Stimulated activated memory B cell treated with anti-CD40 and anti-IgM and Interleukin-4, amounts not matched to agents 10 μg/mL and 1 μg/mL and 100 μg/mL, for 72 hours (primary cell): ENCODE measurements around the gene AGO3.

ENCODE experiments used
- ATAC-seq: fragments of 150-1000 bp; cut with Tn5 transposase; 2 replicates; pipeline ENCODE4 v1.10.0; 2021
- H3K27ac Mint-ChIP-seq: one replicate; pipeline ENCODE4 v1.8.0; 2022; ENCODE audit warnings: mild to moderate bottlenecking, mixed read lengths
- H3K27me3 Mint-ChIP-seq: one replicate; pipeline ENCODE4 v1.8.0; 2022; ENCODE audit warnings: mixed read lengths
- H3K36me3 Mint-ChIP-seq: one replicate; pipeline ENCODE4 v1.8.0; 2022; ENCODE audit warnings: mixed read lengths
- H3K4me1 Mint-ChIP-seq: one replicate; pipeline ENCODE4 v1.8.0; 2022; ENCODE audit warnings: mixed read lengths
- H3K4me3 Mint-ChIP-seq: one replicate; pipeline ENCODE4 v1.8.0; 2022; ENCODE audit warnings: mild to moderate bottlenecking, moderate library complexity, mixed read lengths
- H3K9me3 Mint-ChIP-seq: one replicate; pipeline ENCODE4 v1.8.0; 2022; ENCODE audit warnings: mixed read lengths

Gene AGO3

GRCh38 chr1:36076979-36077573 lies 146.2 kb downstream of the AGO3 start:
- no peak overlapping the region for H3K4me3 Mint-ChIP-seq
- peaks cover 24% of the 10 kb centered on the region for H3K27me3 Mint-ChIP-seq
- ATAC-seq: no peak
- no peak overlapping the region for H3K27ac Mint-ChIP-seq
- no peaks in the 10 kb centered on the region for H3K36me3 Mint-ChIP-seq
- H3K4me1 Mint-ChIP-seq: no peaks in the 10 kb centered on the region
- H3K9me3 Mint-ChIP-seq: no peaks in the 10 kb centered on the region

GRCh38 chr1:36080236-36080635 lies 149.3 kb downstream of the AGO3 start:
- H3K4me1 Mint-ChIP-seq: no peaks in the 10 kb centered on the region
- H3K9me3 Mint-ChIP-seq: no peaks in the 10 kb centered on the region
- no peak overlapping the region for H3K4me3 Mint-ChIP-seq
- no peaks in the 10 kb centered on the region for H3K36me3 Mint-ChIP-seq
- peaks cover 38% of the 10 kb centered on the region for H3K27me3 Mint-ChIP-seq
- ATAC-seq: no peak
- no peak overlapping the region for H3K27ac Mint-ChIP-seq

- H3K4me3 Mint-ChIP-seq: no peak overlapping the region
- no peak overlapping the region for H3K27ac Mint-ChIP-seq
- no peak for ATAC-seq
- peaks cover 44% of the 10 kb centered on the region for H3K27me3 Mint-ChIP-seq
- no peaks in the 10 kb centered on the region for H3K36me3 Mint-ChIP-seq
- H3K9me3 Mint-ChIP-seq: no peaks in the 10 kb centered on the region
- H3K4me1 Mint-ChIP-seq: no peaks in the 10 kb centered on the region
These were observed 149.9 kb downstream of the AGO3 start for GRCh38 chr1:36080801-36081200.

GRCh38 chr1:36081926-36082485 lies 151.1 kb downstream of the AGO3 start:
- Mint-ChIP-seq H3K36me3 (no peaks in the 10 kb centered on the region), H3K9me3 (no peaks in the 10 kb centered on the region), H3K27me3 (peaks cover 55% of the 10 kb centered on the region), H3K4me3 (no peak overlapping the region), H3K4me1 (no peaks in the 10 kb centered on the region), H3K27ac (no peak overlapping the region)
- ATAC-seq: no peak

- Mint-ChIP-seq H3K4me1 (no peaks in the 10 kb centered on the region), H3K4me3 (no peak overlapping the region), H3K27ac (no peak overlapping the region), H3K9me3 (no peaks in the 10 kb centered on the region), H3K27me3 (peaks cover 53% of the 10 kb centered on the region), H3K36me3 (no peaks in the 10 kb centered on the region)
- ATAC-seq: no peak
These were observed 152.3 kb downstream of the AGO3 start for GRCh38 chr1:36083219-36083618.

- Mint-ChIP-seq H3K27ac (no peak within 1 kb of the TSS), H3K4me3 (peak within 1 kb of the TSS; percentile 58), H3K27me3 (peaks cover 46% of the 10 kb centered on the region), H3K4me1 (peaks cover under 1% of the 10 kb centered on the region), H3K9me3 (no peaks in the 10 kb centered on the region), H3K36me3 (no peaks in the 10 kb centered on the region)
- no peak for ATAC-seq
These were observed 153.0 kb downstream of the AGO3 start, which contains the start of gene TEKT2 for GRCh38 chr1:36083635-36084496. TSS of gene TEKT2 (plus strand) at chr1:36084094. CDS start at chr1:36084922, 828 bp downstream.

- Mint-ChIP-seq H3K4me1 (peaks cover 8% of the 10 kb centered on the region), H3K9me3 (no peaks in the 10 kb centered on the region), H3K4me3 (no peak overlapping the region), H3K36me3 (no peaks in the 10 kb centered on the region), H3K27me3 (peaks cover 42% of the 10 kb centered on the region), H3K27ac (no peak overlapping the region)
- no peak for ATAC-seq
These were observed 153.7 kb downstream of the AGO3 start for GRCh38 chr1:36084497-36085115.

- Mint-ChIP-seq H3K27ac (no peak overlapping the region), H3K36me3 (no peaks in the 10 kb centered on the region), H3K4me1 (peaks cover 13% of the 10 kb centered on the region), H3K9me3 (no peaks in the 10 kb centered on the region), H3K4me3 (no peak overlapping the region), H3K27me3 (peaks cover 42% of the 10 kb centered on the region)
- ATAC-seq: no peak
These were observed 154.2 kb downstream of the AGO3 start for GRCh38 chr1:36085126-36085525.

GRCh38 chr1:36085686-36086526 lies 155.0 kb downstream of the AGO3 start:
- no peak for ATAC-seq
- H3K36me3 Mint-ChIP-seq: no peaks in the 10 kb centered on the region
- no peaks in the 10 kb centered on the region for H3K9me3 Mint-ChIP-seq
- H3K4me3 Mint-ChIP-seq: no peak overlapping the region
- peaks cover 16% of the 10 kb centered on the region for H3K4me1 Mint-ChIP-seq
- peaks cover 42% of the 10 kb centered on the region for H3K27me3 Mint-ChIP-seq
- no peak overlapping the region for H3K27ac Mint-ChIP-seq

- no peaks in the 10 kb centered on the region for H3K9me3 Mint-ChIP-seq
- H3K4me1 Mint-ChIP-seq: peaks cover 21% of the 10 kb centered on the region
- peaks cover 39% of the 10 kb centered on the region for H3K27me3 Mint-ChIP-seq
- no peak for ATAC-seq
- H3K4me3 Mint-ChIP-seq: peak overlapping the region; percentile 41
- peaks cover 5% of the 10 kb centered on the region for H3K36me3 Mint-ChIP-seq
- H3K27ac Mint-ChIP-seq: peak overlapping the region; percentile 57
These were observed 155.8 kb downstream of the AGO3 start for GRCh38 chr1:36086529-36087232.

- Mint-ChIP-seq H3K36me3 (peaks cover 8% of the 10 kb centered on the region), H3K4me3 (peak overlapping the region; percentile 41), H3K4me1 (peaks cover 25% of the 10 kb centered on the region), H3K27me3 (peaks cover 31% of the 10 kb centered on the region), H3K27ac (peak overlapping the region; percentile 96), H3K9me3 (no peaks in the 10 kb centered on the region)
- no peak for ATAC-seq
These were observed 156.6 kb downstream of the AGO3 start for GRCh38 chr1:36087233-36088123.

GRCh38 chr1:36088265-36088576 lies 157.3 kb downstream of the AGO3 start:
- peak; percentile 51 for ATAC-seq
- peak overlapping the region; percentile 96 for H3K27ac Mint-ChIP-seq
- peaks cover 27% of the 10 kb centered on the region for H3K27me3 Mint-ChIP-seq
- H3K9me3 Mint-ChIP-seq: no peaks in the 10 kb centered on the region
- peaks cover 16% of the 10 kb centered on the region for H3K36me3 Mint-ChIP-seq
- H3K4me1 Mint-ChIP-seq: peaks cover 25% of the 10 kb centered on the region
- peak overlapping the region; percentile 93 for H3K4me3 Mint-ChIP-seq

- ATAC-seq: peak; percentile 92
- H3K9me3 Mint-ChIP-seq: no peaks in the 10 kb centered on the region
- peak within 1 kb of the TSS; percentile 96 for H3K27ac Mint-ChIP-seq
- H3K36me3 Mint-ChIP-seq: peaks cover 20% of the 10 kb centered on the region
- H3K27me3 Mint-ChIP-seq: peaks cover 27% of the 10 kb centered on the region
- peaks cover 25% of the 10 kb centered on the region for H3K4me1 Mint-ChIP-seq
- peak within 1 kb of the TSS; percentile 93 for H3K4me3 Mint-ChIP-seq
These were observed 157.9 kb downstream of the AGO3 start, which contains the start of gene ADPRS for GRCh38 chr1:36088577-36089392. TSS of gene ADPRS (plus strand) at chr1:36088892. CDS start at chr1:36088905, 13 bp downstream.
